BJ (cell line): ENCODE measurements around the gene SRGAP2. TPM values are rescaled to one million over a fixed set of nuclear protein-coding genes. Genes with fewer than 3 reads are reported as not detected.
"Not testable (repeated sequence)": the region's sequence is repeated elsewhere in the genome, so short reads cannot be mapped to it uniquely, and the experiment has no call there.

Experiments used
- CTCF ChIA-PET: fragments of 350-600 bp; formaldehyde crosslinking; extraction: SDS; loops from one replicate; lab custom pipeline; 2021; ENCODE audit warnings: antibody characterized with exemption, inconsistent platforms; lab: Yijun Ruan, JAX
- POLR2A ChIA-PET: fragments of 300-600 bp; sonication (Branson Sonifier 250); formaldehyde crosslinking; extraction: SDS; loops from one replicate; lab custom pipeline; 2021; ENCODE audit warnings: antibody characterized with exemption; lab: Charles Lee
- DNase-seq: peaks from one replicate; pipeline ENCODE4 v3.0.0-alpha.2; 2011; ENCODE audit warnings: low read depth
- H3K27me3 ChIP-seq: 2 replicates; pipeline ENCODE4 v1.6.0; 2011; ENCODE audit warnings: low read length; ENCODE audit not compliant: control insufficient read depth, insufficient read depth
- H3K36me3 ChIP-seq: 2 replicates; pipeline ENCODE4 v1.5.1; 2011; ENCODE audit warnings: low read length; ENCODE audit not compliant: control insufficient read depth, insufficient read depth
- H3K4me3 ChIP-seq: 2 replicates; pipeline ENCODE4 v1.5.1; 2011; ENCODE audit warnings: low read depth, mild to moderate bottlenecking, control low read depth, low read length
- polyA plus RNA-seq: library from polyadenylated mRNA; depleted of rRNA; stranded (reverse); fragments of >200 nt; gene quantifications from 2 replicates; pipeline ENCODE4 v1.2.3, GENCODE V29; 2011

Gene SRGAP2
- polyA plus RNA-seq, 1 experiment, result 9.2 TPM

GRCh38 chr1:206218285-206218684 lies 14.9 kb downstream of the SRGAP2 start:
- H3K27me3 ChIP-seq, POLR2A ChIA-PET, H3K36me3 ChIP-seq, CTCF ChIA-PET, DNase-seq, H3K4me3 ChIP-seq: not testable (repeated sequence)

- POLR2A ChIA-PET, DNase-seq, H3K4me3 ChIP-seq, H3K36me3 ChIP-seq, H3K27me3 ChIP-seq, CTCF ChIA-PET: not testable (repeated sequence)
Observed at GRCh38 chr1:206218765-206219164, 15.4 kb downstream of the SRGAP2 start.

- POLR2A ChIA-PET, DNase-seq, H3K36me3 ChIP-seq, H3K27me3 ChIP-seq, CTCF ChIA-PET, H3K4me3 ChIP-seq: not testable (repeated sequence)
Observed at GRCh38 chr1:206219514-206220331, 16.4 kb downstream of the SRGAP2 start.

- CTCF ChIA-PET, H3K4me3 ChIP-seq, POLR2A ChIA-PET, DNase-seq, H3K36me3 ChIP-seq, H3K27me3 ChIP-seq: not testable (repeated sequence)
Observed at GRCh38 chr1:206220332-206221000, 17.1 kb downstream of the SRGAP2 start.

DNA sequence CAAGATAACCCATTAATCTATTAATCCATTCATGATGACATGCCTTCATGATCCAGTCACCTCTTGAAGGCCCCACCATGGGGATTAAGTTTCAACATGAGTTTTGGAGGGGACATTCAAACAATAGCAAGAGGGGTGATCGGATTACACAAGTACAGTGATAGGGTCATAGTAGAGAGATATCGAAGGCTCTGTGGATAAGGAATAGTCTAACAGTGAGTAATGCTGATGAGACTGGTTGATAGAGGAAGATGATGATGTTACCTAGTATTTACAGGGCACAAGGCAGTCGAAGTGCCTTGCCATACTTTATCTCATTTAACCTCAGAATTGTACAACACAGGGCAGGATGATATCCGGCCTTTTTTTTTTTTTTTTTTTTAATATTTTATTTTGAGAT lies 18.2 kb downstream of the SRGAP2 start:
- H3K4me3 ChIP-seq, H3K36me3 ChIP-seq, CTCF ChIA-PET, H3K27me3 ChIP-seq, POLR2A ChIA-PET, DNase-seq: not testable (repeated sequence)

DNA sequence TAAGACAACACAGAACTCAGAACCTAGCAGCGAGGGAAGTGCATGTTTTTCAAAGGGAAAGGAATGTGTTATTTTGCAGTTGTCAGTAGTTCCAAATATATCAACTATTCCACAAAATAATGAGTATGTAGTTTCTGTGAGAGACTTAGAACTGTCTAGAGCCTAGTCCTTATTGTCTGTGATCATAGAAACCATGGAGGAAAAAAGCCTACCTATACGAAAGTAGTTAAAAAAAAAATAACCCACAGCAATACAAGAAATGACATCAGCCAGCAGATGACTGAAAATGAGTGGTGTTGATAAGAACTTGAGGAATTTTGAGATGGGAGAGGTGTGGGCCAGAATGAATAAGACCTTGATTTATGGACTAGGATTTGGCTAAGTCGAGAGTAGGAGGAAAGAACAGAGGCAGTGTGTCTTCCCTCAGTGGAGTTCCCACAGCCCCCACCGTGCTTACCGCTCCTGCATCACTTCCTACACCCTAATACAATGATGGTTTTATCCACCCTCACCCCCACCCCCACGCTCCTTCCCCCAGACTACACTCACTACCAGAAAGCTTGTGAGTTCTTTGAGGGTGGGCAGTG lies 20.9 kb downstream of the SRGAP2 start:
- CTCF ChIA-PET, H3K27me3 ChIP-seq, DNase-seq, H3K36me3 ChIP-seq, H3K4me3 ChIP-seq, POLR2A ChIA-PET: not testable (repeated sequence)

GRCh38 chr1:206225386-206225785 lies 22.0 kb downstream of the SRGAP2 start:
- POLR2A ChIA-PET, H3K4me3 ChIP-seq, DNase-seq, H3K36me3 ChIP-seq, CTCF ChIA-PET, H3K27me3 ChIP-seq: not testable (repeated sequence)

DNA sequence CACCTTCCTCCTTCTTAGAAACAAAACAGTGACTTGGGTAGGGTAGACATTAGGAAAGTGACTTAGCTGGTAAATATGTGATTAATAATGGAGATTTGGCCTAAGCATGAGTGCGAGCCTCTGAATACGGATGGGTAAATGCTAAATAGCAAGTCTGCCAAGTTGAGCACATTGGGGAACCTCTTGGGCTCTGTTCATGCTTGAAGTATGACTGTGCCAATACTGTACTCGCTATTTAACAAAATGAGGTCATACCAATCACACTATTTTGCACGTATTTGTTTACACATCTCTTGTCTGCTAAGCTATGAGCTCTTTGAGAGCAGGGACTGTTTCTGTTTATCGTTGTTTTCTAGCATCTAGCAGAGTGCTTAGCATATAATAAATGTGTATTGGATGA lies 23.5 kb downstream of the SRGAP2 start:
- H3K27me3 ChIP-seq, DNase-seq, H3K4me3 ChIP-seq, POLR2A ChIA-PET, CTCF ChIA-PET, H3K36me3 ChIP-seq: not testable (repeated sequence)

GRCh38 chr1:206229286-206229685 lies 25.9 kb downstream of the SRGAP2 start:
- DNase-seq, POLR2A ChIA-PET, H3K4me3 ChIP-seq, H3K36me3 ChIP-seq, CTCF ChIA-PET, H3K27me3 ChIP-seq: not testable (repeated sequence)

GRCh38 chr1:206231989-206232388 lies 28.6 kb downstream of the SRGAP2 start:
- H3K36me3 ChIP-seq, DNase-seq, H3K4me3 ChIP-seq, H3K27me3 ChIP-seq, POLR2A ChIA-PET, CTCF ChIA-PET: not testable (repeated sequence)

- POLR2A ChIA-PET, result not testable (repeated sequence)
Observed at GRCh38 chr1:206232970-206233645, 29.8 kb downstream of the SRGAP2 start.

DNA sequence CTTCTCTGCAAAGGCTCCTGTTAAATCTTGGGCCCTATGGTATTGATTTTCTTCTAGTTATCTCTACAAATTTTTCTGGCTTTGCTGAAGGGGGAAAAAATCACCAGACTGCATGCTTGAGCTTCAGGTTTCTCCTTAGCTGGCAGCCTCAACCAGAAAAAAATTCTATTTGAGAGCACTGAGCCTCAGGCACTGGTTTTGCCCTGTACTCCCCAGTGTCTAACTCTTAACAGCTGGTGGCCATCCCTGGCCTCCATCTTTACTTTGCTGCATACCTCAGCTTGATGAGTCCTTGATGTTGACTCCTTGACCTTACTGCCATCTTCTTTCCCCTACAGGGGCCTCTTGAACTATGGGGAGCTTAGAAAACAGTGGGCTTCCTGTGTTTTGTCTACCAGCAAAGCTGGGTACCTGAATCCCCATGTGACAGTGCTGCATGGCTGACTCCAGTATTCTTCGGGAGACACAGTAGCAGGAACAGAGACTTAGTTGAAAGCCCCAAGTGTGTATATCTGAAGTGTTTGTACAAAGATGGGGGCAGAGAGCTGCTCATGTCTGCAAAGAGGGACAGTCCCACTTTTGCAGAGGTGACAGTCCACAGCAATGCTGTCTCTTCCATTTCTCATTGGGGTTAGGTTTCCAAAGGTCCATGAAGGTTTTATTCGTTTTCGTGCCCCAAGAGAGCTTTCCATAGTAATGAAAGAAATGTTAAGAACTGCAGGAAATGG lies 31.0 kb downstream of the SRGAP2 start:
- H3K36me3 ChIP-seq, CTCF ChIA-PET, POLR2A ChIA-PET, H3K4me3 ChIP-seq, H3K27me3 ChIP-seq, DNase-seq: not testable (repeated sequence)

More at GRCh38 chr1:206232970-206233645, 29.8 kb downstream of the SRGAP2 start:
- H3K36me3 ChIP-seq, CTCF ChIA-PET, H3K27me3 ChIP-seq, DNase-seq, H3K4me3 ChIP-seq: not testable (repeated sequence)
